Prostate gland (tissue), 2 donors: ENCODE data around the gene IGIP.

ENCODE experiments used
- POLR2A ChIP-seq: fragments of 450-650 bp; IDR thresholded peaks from one replicate; pipeline ENCODE4 v1.6.1; 2016; ENCODE audit warnings: antibody characterized with exemption, mild to moderate bottlenecking
- POLR2AphosphoS5 ChIP-seq: sonication (generic); formaldehyde crosslinking; IDR thresholded peaks from one replicate; pipeline ENCODE4 v1.6.1; 2017; ENCODE audit warnings: antibody characterized with exemption
- TF ChIP-seq, protein P1 (sequence below), 4 experiments: fragments of 200-600 bp in 2 of 4; fragments of 450-650 bp in 2 of 4; sonication (generic) in 2 of 4; IDR thresholded peaks; 1 replicate in 3 of 4; 2 replicates in 1 of 4; pipeline ENCODE4 v1.5.1; 2016 to 2019; ENCODE audit warnings: antibody characterized with exemption in 4 of 4, mild to moderate bottlenecking in 2 of 4, moderate library complexity in 2 of 4

DNA sequence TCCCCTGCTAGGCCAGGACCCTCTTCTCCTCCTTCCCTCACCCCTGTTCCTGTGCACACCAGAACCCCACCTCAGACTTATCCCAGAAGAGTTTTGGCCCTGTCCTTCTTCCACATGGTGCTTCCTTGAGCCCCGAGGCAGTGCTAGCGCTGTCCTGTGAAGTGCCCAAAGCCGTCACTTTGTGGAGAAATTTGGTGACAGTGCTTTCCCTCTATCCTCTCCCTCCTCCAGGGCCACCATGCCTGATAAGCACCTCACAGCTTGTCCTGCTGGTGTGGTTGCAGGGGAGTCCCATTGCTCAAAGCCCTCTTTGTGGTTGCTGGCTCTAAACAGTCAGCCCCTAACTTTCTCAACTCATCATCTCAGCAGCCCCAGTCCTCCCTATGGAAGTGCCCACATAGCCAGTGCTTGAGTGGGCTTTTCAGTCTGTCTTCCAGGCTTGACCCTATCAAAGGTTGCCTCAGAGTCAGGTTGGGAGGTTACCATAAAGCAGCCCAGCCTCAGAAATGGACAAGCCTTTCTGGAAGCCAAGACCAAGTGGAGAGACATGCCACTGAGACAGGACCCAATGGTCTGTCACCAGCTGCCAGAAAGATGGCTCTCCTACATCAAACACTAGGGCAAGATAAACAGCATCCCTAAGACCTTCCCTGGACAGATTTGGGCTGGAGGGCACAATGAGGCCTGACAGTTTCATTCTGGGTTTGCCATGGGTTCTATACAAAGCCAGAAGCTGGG, 18.0 kb downstream of the IGIP start:
- TF ChIP-seq POLR2A (no peak), POLR2AphosphoS5 (no peak)
- TF ChIP-seq, protein P1, sequence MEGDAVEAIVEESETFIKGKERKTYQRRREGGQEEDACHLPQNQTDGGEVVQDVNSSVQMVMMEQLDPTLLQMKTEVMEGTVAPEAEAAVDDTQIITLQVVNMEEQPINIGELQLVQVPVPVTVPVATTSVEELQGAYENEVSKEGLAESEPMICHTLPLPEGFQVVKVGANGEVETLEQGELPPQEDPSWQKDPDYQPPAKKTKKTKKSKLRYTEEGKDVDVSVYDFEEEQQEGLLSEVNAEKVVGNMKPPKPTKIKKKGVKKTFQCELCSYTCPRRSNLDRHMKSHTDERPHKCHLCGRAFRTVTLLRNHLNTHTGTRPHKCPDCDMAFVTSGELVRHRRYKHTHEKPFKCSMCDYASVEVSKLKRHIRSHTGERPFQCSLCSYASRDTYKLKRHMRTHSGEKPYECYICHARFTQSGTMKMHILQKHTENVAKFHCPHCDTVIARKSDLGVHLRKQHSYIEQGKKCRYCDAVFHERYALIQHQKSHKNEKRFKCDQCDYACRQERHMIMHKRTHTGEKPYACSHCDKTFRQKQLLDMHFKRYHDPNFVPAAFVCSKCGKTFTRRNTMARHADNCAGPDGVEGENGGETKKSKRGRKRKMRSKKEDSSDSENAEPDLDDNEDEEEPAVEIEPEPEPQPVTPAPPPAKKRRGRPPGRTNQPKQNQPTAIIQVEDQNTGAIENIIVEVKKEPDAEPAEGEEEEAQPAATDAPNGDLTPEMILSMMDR (IDR thresholded peaks at IDR 0.05), result no peak
